IPS-NIHi11 (cell line): Measurements from ENCODE around the gene PARN.
"Not testable (repeated sequence)": the region's sequence is repeated elsewhere in the genome, so short reads cannot be mapped to it uniquely, and the experiment has no call there.

ENCODE experiments used
- DNase-seq: peaks from one replicate; pipeline ENCODE4 v3.0.0; 2012; ENCODE audit warnings: mixed read lengths, low spot score

PARN gene

GRCh38 chr16:14574698-14575415 is 55.2 kb downstream of the PARN start:
- not testable (repeated sequence) for DNase-seq

DNA sequence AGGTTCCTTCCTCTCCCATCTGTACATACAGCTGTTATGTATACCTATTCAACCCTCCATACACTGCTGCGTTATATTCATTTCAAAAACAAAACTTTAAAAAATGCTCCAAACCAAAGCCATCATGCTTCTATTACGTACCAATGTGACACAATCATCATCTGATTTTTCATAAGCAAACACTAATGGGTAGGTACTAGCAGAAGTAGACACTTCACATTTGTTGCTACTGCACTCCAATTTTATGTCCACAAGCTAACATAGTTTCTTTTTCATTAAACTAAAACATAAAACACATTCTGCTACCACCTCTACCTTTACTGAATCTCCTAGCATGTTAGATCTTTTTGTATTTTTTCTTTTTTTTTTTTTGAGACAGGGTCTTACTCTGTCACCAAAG is 57.5 kb downstream of the PARN start:
- DNase-seq = no peak

GRCh38 chr16:14569213-14569612 is 60.8 kb downstream of the PARN start:
- no peak for DNase-seq

DNA sequence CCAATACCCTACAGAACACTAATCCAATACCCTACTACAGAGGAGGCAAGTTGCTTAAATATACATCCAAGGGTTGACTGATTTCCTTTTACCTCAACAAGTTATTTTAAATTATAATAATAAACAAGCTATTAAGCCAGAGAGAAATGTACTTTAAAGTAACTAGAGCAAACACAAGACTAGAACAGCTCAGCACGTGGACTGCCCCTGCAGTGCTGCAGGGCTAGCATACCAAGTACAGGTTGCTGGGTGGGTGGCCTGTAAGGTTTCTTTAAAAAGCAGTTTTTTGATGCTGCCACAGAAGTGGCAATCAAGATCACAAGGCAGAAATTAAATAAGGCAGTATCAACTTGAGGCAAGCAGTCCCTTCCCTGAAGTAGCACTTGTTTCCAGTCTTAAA is 63.5 kb downstream of the PARN start:
- no peak for DNase-seq

DNA sequence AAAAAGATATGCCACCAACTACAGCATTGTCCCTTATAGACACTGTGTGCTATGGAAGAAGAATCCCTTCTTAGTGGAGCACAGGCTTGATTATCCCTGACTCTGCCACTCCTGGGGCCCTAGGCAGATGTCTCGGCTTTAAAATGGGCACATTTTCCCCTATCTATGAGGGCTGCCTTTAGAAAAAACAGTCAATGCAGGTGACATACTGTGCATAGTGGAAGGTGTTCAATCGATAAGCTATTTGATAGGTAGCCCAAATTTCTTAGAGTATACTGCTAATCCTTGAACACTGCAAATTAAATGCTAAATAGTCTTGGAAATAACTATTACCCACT is 64.4 kb downstream of the PARN start:
- DNase-seq = no peak

GRCh38 chr16:14564861-14565687 is 65.0 kb downstream of the PARN start:
- DNase-seq = no peak

DNA sequence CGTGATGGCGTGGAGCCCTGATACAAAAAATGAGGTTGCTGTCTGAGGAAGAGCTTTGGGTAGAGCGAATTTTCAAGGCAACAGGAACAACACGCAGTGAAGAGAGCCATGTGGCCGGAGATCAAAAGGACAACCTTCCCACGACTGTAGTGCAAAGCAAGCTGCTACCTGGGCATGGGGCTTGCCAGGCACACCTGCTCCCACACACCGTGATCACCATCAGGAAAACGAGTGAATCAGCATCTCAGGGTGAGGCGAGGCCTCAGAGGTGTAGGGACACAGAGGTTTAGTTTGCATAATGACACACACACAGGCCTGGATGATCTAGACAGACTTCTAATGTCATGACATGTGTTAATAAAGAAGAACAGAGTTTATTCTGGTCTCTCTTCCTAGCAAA is 65.7 kb downstream of the PARN start:
- no peak for DNase-seq

- DNase-seq = no peak
Measured at GRCh38 chr16:14562691-14563491, 67.2 kb downstream of the PARN start.

GRCh38 chr16:14560523-14560922 is 69.5 kb downstream of the PARN start:
- no peak for DNase-seq

- no peak for DNase-seq
Measured at GRCh38 chr16:14559809-14560241, 70.2 kb downstream of the PARN start.

GRCh38 chr16:14553447-14553846 is 76.6 kb downstream of the PARN start:
- no peak for DNase-seq

DNA sequence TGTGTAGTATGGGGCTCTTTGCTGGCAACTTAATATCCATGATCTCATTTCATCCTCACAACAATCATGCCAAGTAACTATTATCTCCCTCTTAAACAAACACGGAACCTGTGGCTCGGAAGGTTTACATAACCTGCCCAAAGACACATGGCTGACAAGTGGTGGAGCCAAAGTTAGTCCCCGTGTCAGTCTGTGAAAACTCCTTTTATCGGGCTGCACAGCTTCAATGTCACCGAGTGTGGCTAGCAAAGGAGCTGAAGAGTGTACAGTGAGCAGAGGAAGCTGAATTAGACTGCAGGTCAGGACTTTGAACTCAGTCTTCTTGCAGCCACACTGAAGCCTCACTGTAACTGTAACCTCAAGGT is 80.3 kb downstream of the PARN start:
- no peak for DNase-seq

- no peak for DNase-seq
Measured at GRCh38 chr16:14548933-14549788, 80.9 kb downstream of the PARN start.

DNA sequence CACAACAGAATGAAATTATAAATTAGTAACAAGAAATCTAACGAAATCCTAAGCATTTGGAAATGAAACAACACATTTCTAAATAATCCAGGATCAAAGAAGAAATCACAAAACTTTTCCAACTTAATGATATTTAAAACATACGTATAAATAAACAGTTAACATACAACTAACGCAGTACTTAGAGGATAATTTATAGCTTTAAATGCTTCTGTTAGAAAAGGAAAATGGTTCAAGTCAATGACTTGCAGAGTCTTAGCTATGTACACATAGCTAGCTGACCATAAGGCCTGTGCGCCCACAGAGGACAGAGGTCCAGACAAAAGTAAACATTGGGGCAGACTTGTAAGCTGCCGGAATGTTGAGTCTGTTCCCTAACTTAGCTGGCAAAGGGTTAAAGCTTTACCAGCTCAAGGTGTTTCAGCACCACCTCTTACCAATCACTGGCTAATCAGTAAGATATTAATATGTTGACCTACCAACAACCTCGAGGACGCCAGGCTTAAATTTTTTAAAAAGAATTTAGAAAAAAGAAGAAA is 84.6 kb downstream of the PARN start:
- DNase-seq = no peak

DNA sequence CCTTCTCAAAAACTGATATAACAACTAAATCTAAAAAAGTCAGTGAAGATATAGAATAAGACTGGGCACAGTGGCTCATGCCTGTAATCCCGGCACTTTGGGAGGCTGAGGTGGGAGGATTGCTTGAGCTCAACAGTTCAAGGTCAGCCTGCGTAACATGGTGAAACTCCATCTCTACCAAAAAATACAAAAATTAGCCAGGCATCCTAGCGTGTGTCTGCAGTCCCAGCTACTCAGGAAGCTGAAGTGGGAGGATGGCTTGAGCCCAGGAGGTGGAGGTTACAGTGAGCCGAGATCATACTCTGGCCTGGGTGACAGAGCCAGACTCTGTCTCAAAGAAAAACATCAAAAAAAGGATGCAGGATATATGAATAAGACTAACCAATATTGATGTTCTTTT is 85.2 kb downstream of the PARN start:
- not testable (repeated sequence) for DNase-seq

GRCh38 chr16:14539631-14540030 is 90.4 kb downstream of the PARN start:
- DNase-seq = no peak

DNA sequence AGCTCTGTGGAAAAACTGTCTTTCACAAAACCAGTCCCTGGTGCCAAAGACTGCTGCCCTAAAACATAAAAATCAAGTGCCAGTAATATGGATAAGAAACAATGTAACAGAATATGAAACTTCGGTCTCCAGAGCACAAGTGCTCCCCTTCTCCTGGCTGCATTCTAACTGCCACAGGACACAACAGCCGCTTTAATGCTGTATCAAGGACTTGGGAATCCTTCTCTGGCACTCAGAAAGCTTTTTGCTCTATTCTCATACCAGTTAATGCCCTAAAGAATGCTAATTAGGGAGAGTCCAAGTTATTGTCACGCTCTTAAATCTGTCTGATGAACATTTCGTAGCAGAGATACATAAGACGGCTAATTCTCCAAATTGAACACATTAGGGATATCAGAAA is 90.9 kb downstream of the PARN start:
- DNase-seq = no peak

DNA sequence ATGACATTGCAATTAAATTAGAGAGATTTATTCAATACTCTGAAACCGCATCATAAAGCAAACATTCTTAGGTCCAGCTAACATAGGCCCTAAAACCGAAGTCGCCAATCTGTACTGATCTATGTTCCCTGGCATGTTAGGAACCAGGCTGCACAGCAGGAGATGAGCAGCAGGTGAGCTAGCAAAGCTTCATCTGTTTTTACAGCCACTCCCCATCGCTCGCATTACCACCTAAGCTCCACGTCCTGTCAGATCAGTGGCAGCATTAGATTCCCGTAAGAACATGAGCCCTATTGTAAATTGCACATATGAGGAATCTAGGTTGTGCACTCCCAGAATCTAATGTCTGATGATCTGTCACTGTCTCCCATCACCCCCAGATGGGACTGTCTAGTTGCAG is 91.5 kb downstream of the PARN start:
- DNase-seq = no peak

- DNase-seq = no peak
Measured at GRCh38 chr16:14531613-14532012, 98.4 kb downstream of the PARN start.

DNA sequence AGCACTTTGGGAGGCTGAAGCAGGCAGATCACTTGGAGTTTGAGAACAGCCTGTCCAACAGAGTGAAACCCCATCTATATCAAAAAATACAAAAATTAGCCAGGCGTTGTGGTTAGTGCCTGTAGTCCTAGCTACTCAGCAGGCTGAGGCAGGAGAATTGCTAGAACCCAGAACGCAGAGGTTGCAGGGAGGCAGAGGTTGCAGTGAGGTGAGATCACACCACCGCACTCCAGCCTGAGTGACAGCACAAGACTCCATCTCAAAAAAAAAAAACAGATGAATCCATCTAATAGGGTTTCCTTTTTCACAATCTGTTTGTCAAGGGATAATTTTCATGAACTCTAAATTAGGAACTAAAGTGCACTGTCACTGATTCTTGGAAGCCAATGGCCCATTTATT is 99.0 kb downstream of the PARN start:
- DNase-seq = no peak

DNA sequence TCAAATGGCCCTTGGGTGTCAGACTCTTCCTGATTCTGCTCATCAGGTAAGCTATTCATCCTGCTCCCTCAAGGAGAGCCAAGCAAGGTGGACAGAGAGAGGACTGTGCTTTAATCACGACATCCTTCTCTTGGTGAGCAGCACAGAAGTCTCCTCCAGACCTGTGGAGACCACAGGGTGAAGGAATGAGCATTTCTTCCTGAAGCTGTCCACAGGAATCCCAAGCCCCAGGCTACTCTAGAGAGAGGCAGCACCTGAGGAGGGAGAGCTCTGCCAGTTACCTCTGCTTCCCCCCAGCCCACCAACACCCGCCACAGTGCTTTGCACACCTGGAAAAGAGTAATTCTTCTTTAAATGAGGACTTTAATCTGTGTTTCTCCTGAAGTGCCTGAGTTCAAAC is 100.0 kb downstream of the PARN start:
- DNase-seq = no peak
